Skeletal muscle tissue (tissue), 4 donors: ENCODE results near the gene PLA2G12B. TPM values are rescaled to one million over a fixed set of nuclear protein-coding genes. Genes with fewer than 3 reads are reported as not detected.
"Not testable (repeated sequence)": the region's sequence is repeated elsewhere in the genome, so short reads cannot be mapped to it uniquely, and the experiment has no call there.

ENCODE experiments used
- H3K27ac ChIP-seq: one replicate; pipeline ENCODE4 v1.7.0; 2013; ENCODE audit warnings: mild to moderate bottlenecking, low read depth, low read length, inconsistent platforms
- H3K27me3 ChIP-seq, 3 donors: one replicate each; pipeline ENCODE4 v1.7.0; 2013; ENCODE audit warnings: low read length in 3 of 3; ENCODE audit not compliant: control insufficient read depth in 3 of 3, insufficient read depth in 3 of 3
- H3K36me3 ChIP-seq, 3 donors: one replicate each; pipeline ENCODE4 v1.7.0; 2013; ENCODE audit warnings: low read length in 3 of 3; ENCODE audit not compliant: control insufficient read depth in 3 of 3, insufficient read depth in 3 of 3
- H3K4me1 ChIP-seq, 3 donors: one replicate each; pipeline ENCODE4 v1.7.0; 2013; ENCODE audit warnings: low read length in 3 of 3, mild to moderate bottlenecking in 3 of 3; ENCODE audit not compliant: control insufficient read depth in 3 of 3, insufficient read depth in 3 of 3
- H3K4me3 ChIP-seq, 3 donors: one replicate each; pipeline ENCODE4 v1.7.0; 2013; ENCODE audit warnings: low read length in 3 of 3
- H3K9ac ChIP-seq, 3 donors: one replicate each; pipeline ENCODE4 v1.7.0; 2013; ENCODE audit warnings: low read length in 3 of 3, mild to moderate bottlenecking in 3 of 3, moderate library complexity in 2 of 3, low read depth in 1 of 3
- H3K9me3 ChIP-seq, 3 donors: one replicate each; pipeline ENCODE4 v1.7.0; 2013; ENCODE audit warnings: low read length in 3 of 3; ENCODE audit not compliant: control insufficient read depth in 3 of 3
- total RNA-seq: library from RNA; depleted of rRNA; stranded (reverse); fragments of >200 nt; gene quantifications from one replicate; pipeline ENCODE4 v1.2.3, GENCODE V29; 2014
- donor health status: Osteomylitis.

The PLA2G12B gene
- total RNA-seq, 1 donor from 2014 or later, result not detected

- H3K27ac ChIP-seq, H3K9ac ChIP-seq, H3K9me3 ChIP-seq, H3K27me3 ChIP-seq, H3K36me3 ChIP-seq, H3K4me3 ChIP-seq, H3K4me1 ChIP-seq: not testable (repeated sequence)
Measured at GRCh38 chr10:72917803-72918332, 36.7 kb downstream of the PLA2G12B start.

- H3K9me3 ChIP-seq, H3K36me3 ChIP-seq, H3K4me3 ChIP-seq, H3K27me3 ChIP-seq, H3K9ac ChIP-seq, H3K27ac ChIP-seq, H3K4me1 ChIP-seq: not testable (repeated sequence)
Measured at GRCh38 chr10:72917201-72917600, 37.4 kb downstream of the PLA2G12B start.

GRCh38 chr10:72913287-72913686 is 41.3 kb downstream of the PLA2G12B start:
- Histone ChIP-seq H3K27me3 (no peaks in the 10 kb centered on the region), H3K27ac (no peak overlapping the region), H3K9ac (no peak overlapping the region), H3K36me3 (no peaks in the 10 kb centered on the region), H3K9me3 (no peaks in the 10 kb centered on the region), H3K4me3 (no peak overlapping the region), H3K4me1 (no peaks in the 10 kb centered on the region)

- Histone ChIP-seq H3K36me3 (no peaks in the 10 kb centered on the region), H3K4me3 (no peak overlapping the region), H3K4me1 (no peaks in the 10 kb centered on the region), H3K9me3 (no peaks in the 10 kb centered on the region), H3K27me3 (no peaks in the 10 kb centered on the region), H3K27ac (no peak overlapping the region), H3K9ac (no peak overlapping the region)
Measured at GRCh38 chr10:72912736-72913135, 41.9 kb downstream of the PLA2G12B start.

- no peak overlapping the region for H3K9ac ChIP-seq
Measured at GRCh38 chr10:72911758-72912157, 42.8 kb downstream of the PLA2G12B start.

GRCh38 chr10:72910705-72911104 is 43.9 kb downstream of the PLA2G12B start:
- H3K4me3 ChIP-seq, result no peak overlapping the region

More at GRCh38 chr10:72911758-72912157, 42.8 kb downstream of the PLA2G12B start:
- no peaks in the 10 kb centered on the region for H3K4me1 ChIP-seq
- no peaks in the 10 kb centered on the region for H3K9me3 ChIP-seq
- H3K4me3 ChIP-seq, result no peak overlapping the region
- no peak overlapping the region for H3K27ac ChIP-seq
- H3K36me3 ChIP-seq, result no peaks in the 10 kb centered on the region
- H3K27me3 ChIP-seq, result no peaks in the 10 kb centered on the region

GRCh38 chr10:72906446-72906845 is 48.2 kb downstream of the PLA2G12B start:
- H3K9me3 ChIP-seq, result no peaks in the 10 kb centered on the region
- H3K27ac ChIP-seq, result no peak overlapping the region
- no peak overlapping the region for H3K9ac ChIP-seq
- no peak overlapping the region for H3K4me3 ChIP-seq
- no peaks in the 10 kb centered on the region for H3K4me1 ChIP-seq
- no peaks in the 10 kb centered on the region for H3K36me3 ChIP-seq
- H3K27me3 ChIP-seq, result no peaks in the 10 kb centered on the region

More at GRCh38 chr10:72910705-72911104, 43.9 kb downstream of the PLA2G12B start:
- Histone ChIP-seq H3K9ac (no peak overlapping the region), H3K36me3 (no peaks in the 10 kb centered on the region), H3K27me3 (no peaks in the 10 kb centered on the region), H3K9me3 (no peaks in the 10 kb centered on the region), H3K27ac (no peak overlapping the region), H3K4me1 (no peaks in the 10 kb centered on the region)

GRCh38 chr10:72904806-72905205 is 49.8 kb downstream of the PLA2G12B start:
- Histone ChIP-seq H3K4me1 (no peaks in the 10 kb centered on the region), H3K4me3 (no peak overlapping the region), H3K9ac (no peak overlapping the region), H3K9me3 (no peaks in the 10 kb centered on the region), H3K27ac (no peak overlapping the region), H3K27me3 (no peaks in the 10 kb centered on the region), H3K36me3 (no peaks in the 10 kb centered on the region)

GRCh38 chr10:72903941-72904446 is 50.6 kb downstream of the PLA2G12B start:
- H3K27ac ChIP-seq, H3K9me3 ChIP-seq, H3K4me1 ChIP-seq, H3K27me3 ChIP-seq, H3K9ac ChIP-seq, H3K4me3 ChIP-seq, H3K36me3 ChIP-seq: not testable (repeated sequence)

- H3K27me3 ChIP-seq, result no peaks in the 10 kb centered on the region
- H3K27ac ChIP-seq, result no peak overlapping the region
- H3K9ac ChIP-seq, result no peak overlapping the region
- H3K9me3 ChIP-seq, result no peaks in the 10 kb centered on the region
- H3K4me3 ChIP-seq, result no peak overlapping the region
- H3K36me3 ChIP-seq, result no peaks in the 10 kb centered on the region
- no peaks in the 10 kb centered on the region for H3K4me1 ChIP-seq
Measured at GRCh38 chr10:72899545-72899944, 55.1 kb downstream of the PLA2G12B start.
